KMS-11 (cell line): Measurements from ENCODE around the gene CBX8.

ENCODE experiments used
- H2AFZ ChIP-seq: fragments of 200-600 bp; sonication (generic); 2 replicates; pipeline ENCODE4 v1.6.1; 2016; ENCODE audit warnings: antibody characterized with exemption, mixed run types, low read depth
- H3K27ac ChIP-seq: fragments of 200-600 bp; sonication (generic); 2 replicates; pipeline ENCODE4 v1.6.1; 2016; ENCODE audit warnings: mild to moderate bottlenecking, mixed run types
- H3K27me3 ChIP-seq: fragments of 200-600 bp; sonication (generic); 2 replicates; pipeline ENCODE4 v1.6.1; 2017; ENCODE audit warnings: mild to moderate bottlenecking, low read depth, mixed run types, moderate library complexity; ENCODE audit not compliant: insufficient read depth
- H3K36me3 ChIP-seq: fragments of 200-600 bp; sonication (generic); 2 replicates; pipeline ENCODE4 v1.6.1; 2017; ENCODE audit warnings: mild to moderate bottlenecking, mixed run types; ENCODE audit not compliant: insufficient read depth
- H3K4me1 ChIP-seq: fragments of 200-600 bp; sonication (generic); 2 replicates; pipeline ENCODE4 v1.6.1; 2016; ENCODE audit warnings: mild to moderate bottlenecking, low read depth, mixed run types; ENCODE audit not compliant: poor library complexity, severe bottlenecking
- H3K4me2 ChIP-seq: fragments of 200-600 bp; sonication (generic); 2 replicates; pipeline ENCODE4 v1.7.0; 2016; ENCODE audit warnings: mild to moderate bottlenecking, mixed run types
- H3K4me3 ChIP-seq: fragments of 200-600 bp; sonication (generic); IDR thresholded peaks from 2 replicates; pipeline ENCODE4 v1.6.1; 2017; ENCODE audit warnings: low read depth, low read length, mixed read lengths; ENCODE audit not compliant: insufficient read depth
- H3K79me2 ChIP-seq: fragments of 200-600 bp; sonication (generic); 2 replicates; pipeline ENCODE4 v1.6.1; 2016; ENCODE audit warnings: low read depth, mixed run types; ENCODE audit not compliant: insufficient read depth
- H3K9ac ChIP-seq: fragments of 200-600 bp; sonication (generic); 2 replicates; pipeline ENCODE4 v1.6.1; 2016; ENCODE audit warnings: mild to moderate bottlenecking, mixed run types
- H4K20me1 ChIP-seq: fragments of 200-600 bp; sonication (generic); 2 replicates; pipeline ENCODE4 v1.6.1; 2016; ENCODE audit warnings: mild to moderate bottlenecking, mixed run types; ENCODE audit not compliant: insufficient read depth
- CTCF ChIP-seq: fragments of 200-600 bp; sonication (generic); conservative IDR thresholded peaks from 2 replicates; pipeline ENCODE4 v1.6.1; 2017; ENCODE audit warnings: low read depth, mild to moderate bottlenecking, antibody characterized with exemption, low read length, moderate library complexity, mixed read lengths

CBX8 gene

GRCh38 chr17:79789943-79790804 is 6.7 kb downstream of the CBX8 start:
- Histone ChIP-seq H3K27me3 (peaks cover 40% of the 10 kb centered on the region), H3K27ac (no peak overlapping the region), H3K4me3 (no peak overlapping the region), H4K20me1 (no peaks in the 10 kb centered on the region), H3K4me1 (no peaks in the 10 kb centered on the region), H3K9ac (no peak overlapping the region), H2AFZ (no peak overlapping the region), H3K79me2 (no peaks in the 10 kb centered on the region), H3K36me3 (no peaks in the 10 kb centered on the region), H3K4me2 (no peak overlapping the region)
- peak; percentile 53 for TF ChIP-seq CTCF

GRCh38 chr17:79788989-79789942 is 7.6 kb downstream of the CBX8 start:
- no peak overlapping the region for H3K27ac ChIP-seq
- H3K36me3 ChIP-seq = no peaks in the 10 kb centered on the region
- H4K20me1 ChIP-seq = no peaks in the 10 kb centered on the region
- no peak for TF ChIP-seq CTCF
- H3K4me1 ChIP-seq = no peaks in the 10 kb centered on the region
- H2AFZ ChIP-seq = no peak overlapping the region
- H3K27me3 ChIP-seq = peaks cover 40% of the 10 kb centered on the region
- H3K79me2 ChIP-seq = no peaks in the 10 kb centered on the region
- H3K4me2 ChIP-seq = no peak overlapping the region
- H3K9ac ChIP-seq = no peak overlapping the region
- H3K4me3 ChIP-seq = no peak overlapping the region

GRCh38 chr17:79788455-79788854 is 8.4 kb downstream of the CBX8 start:
- H3K79me2 ChIP-seq = no peaks in the 10 kb centered on the region
- H3K4me3 ChIP-seq = no peak overlapping the region
- peaks cover 40% of the 10 kb centered on the region for H3K27me3 ChIP-seq

More at GRCh38 chr17:79788455-79788854, 8.4 kb downstream of the CBX8 start:
- Histone ChIP-seq H3K4me1 (no peaks in the 10 kb centered on the region), H3K4me2 (no peak overlapping the region), H3K9ac (no peak overlapping the region), H4K20me1 (no peaks in the 10 kb centered on the region), H3K36me3 (no peaks in the 10 kb centered on the region), H2AFZ (no peak overlapping the region), H3K27ac (no peak overlapping the region)
- no peak for TF ChIP-seq CTCF
